ENCODE data around the gene MED4.

Gene MED4

DNA sequence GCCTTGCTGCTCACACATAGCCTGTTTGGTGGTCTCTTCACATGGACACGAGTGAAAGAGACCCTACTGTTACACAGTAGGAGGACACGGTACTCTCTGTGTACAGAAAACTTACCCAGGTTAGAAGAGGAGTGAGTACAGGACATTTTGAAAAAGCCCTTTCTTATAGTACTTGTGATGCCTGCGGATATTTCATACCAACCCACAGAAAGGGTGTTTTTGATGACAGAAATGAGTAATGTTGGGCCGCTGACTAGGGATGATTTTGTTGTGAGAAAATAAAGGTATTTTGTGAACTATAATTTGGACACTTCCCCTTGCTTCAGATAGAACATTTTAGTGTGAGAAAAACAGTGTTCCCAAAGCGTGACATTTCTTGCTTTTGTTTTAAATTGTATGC is 39.2 kb downstream of the MED4 start:
- TF ChIP-seq, protein P1, sequence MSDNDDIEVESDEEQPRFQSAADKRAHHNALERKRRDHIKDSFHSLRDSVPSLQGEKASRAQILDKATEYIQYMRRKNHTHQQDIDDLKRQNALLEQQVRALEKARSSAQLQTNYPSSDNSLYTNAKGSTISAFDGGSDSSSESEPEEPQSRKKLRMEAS (IDR thresholded peaks at IDR 0.05; ENCODE audit: low read depth, low read length): no peak
- TF ChIP-seq MYC (IDR thresholded peaks at IDR 0.05; ENCODE audit: low read depth, low read length): no peak
- TF ChIP-seq, protein P2, sequence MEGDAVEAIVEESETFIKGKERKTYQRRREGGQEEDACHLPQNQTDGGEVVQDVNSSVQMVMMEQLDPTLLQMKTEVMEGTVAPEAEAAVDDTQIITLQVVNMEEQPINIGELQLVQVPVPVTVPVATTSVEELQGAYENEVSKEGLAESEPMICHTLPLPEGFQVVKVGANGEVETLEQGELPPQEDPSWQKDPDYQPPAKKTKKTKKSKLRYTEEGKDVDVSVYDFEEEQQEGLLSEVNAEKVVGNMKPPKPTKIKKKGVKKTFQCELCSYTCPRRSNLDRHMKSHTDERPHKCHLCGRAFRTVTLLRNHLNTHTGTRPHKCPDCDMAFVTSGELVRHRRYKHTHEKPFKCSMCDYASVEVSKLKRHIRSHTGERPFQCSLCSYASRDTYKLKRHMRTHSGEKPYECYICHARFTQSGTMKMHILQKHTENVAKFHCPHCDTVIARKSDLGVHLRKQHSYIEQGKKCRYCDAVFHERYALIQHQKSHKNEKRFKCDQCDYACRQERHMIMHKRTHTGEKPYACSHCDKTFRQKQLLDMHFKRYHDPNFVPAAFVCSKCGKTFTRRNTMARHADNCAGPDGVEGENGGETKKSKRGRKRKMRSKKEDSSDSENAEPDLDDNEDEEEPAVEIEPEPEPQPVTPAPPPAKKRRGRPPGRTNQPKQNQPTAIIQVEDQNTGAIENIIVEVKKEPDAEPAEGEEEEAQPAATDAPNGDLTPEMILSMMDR (IDR thresholded peaks at IDR 0.05; ENCODE audit: low read depth, low read length): no peak
- TF ChIP-seq POLR2A (IDR thresholded peaks at IDR 0.05; ENCODE audit: extremely low read depth, insufficient read length): no peak
- no peak overlapping the region for H3K4me3 ChIP-seq (ENCODE audit: low read depth, low read length)
- DNase-seq (ENCODE audit: low read depth): no peak

DNA sequence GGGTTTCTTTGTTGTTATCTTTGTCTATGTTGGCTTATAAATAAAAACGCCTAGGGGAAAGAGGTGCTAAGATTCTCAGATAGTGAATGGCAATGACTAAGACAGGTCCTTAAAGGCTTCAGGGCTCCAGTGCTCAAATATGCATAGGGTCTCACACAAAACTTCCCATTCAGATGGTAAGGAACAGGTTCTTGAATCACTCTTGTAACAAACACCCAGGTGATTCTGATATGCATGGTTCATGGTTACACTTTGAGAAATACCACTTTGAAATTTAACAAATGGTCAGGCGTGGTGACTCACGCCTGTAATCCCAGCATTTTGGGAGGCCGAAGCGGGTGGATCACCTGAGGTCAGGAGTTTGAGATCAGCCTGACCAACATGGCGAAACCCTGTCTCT is 40.3 kb downstream of the MED4 start:
- DNase-seq (ENCODE audit: low read depth): no peak
- no peak overlapping the region for H3K4me3 ChIP-seq (ENCODE audit: low read depth, low read length)
- TF ChIP-seq POLR2A (IDR thresholded peaks at IDR 0.05; ENCODE audit: extremely low read depth, insufficient read length) (no peak), MYC (IDR thresholded peaks at IDR 0.05; ENCODE audit: low read depth, low read length) (no peak)

DNA sequence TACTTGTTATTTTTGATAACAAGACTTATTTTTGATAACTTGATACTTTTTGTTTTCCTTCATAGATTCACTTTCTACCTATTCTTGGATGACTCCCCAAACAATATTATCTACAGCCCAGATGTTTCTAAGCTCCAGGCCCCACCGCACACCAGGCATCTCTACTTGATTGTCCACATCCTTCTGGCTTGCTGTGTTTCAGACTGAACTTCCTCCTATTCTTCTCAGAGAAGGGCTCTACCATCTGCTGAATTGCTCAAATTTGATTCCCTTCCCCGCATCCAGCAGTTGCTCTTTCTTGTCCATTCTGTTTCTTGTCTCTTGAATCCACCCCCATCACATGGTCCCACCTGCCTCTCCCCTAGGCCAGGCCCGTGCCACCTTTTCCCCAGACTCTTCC is 44.4 kb downstream of the MED4 start:
- no peak overlapping the region for H3K4me3 ChIP-seq (ENCODE audit: low read depth, low read length)
- TF ChIP-seq MYC (IDR thresholded peaks at IDR 0.05; ENCODE audit: low read depth, low read length): no peak
- no peak for DNase-seq (ENCODE audit: low read depth)

- H3K4me3 ChIP-seq (ENCODE audit: low read depth, low read length): no peak overlapping the region
- DNase-seq (ENCODE audit: low read depth): no peak
- TF ChIP-seq, protein P1 (IDR thresholded peaks at IDR 0.05; ENCODE audit: low read depth, low read length): no peak
- no peak for TF ChIP-seq POLR2A (IDR thresholded peaks at IDR 0.05; ENCODE audit: extremely low read depth, insufficient read length)
- no peak for TF ChIP-seq MYC (IDR thresholded peaks at IDR 0.05; ENCODE audit: low read depth, low read length)
- TF ChIP-seq, protein P2 (IDR thresholded peaks at IDR 0.05; ENCODE audit: low read depth, low read length): no peak
These were observed 51.0 kb downstream of the MED4 start for GRCh38 chr13:48043789-48044503.

- TF ChIP-seq, protein P2 (IDR thresholded peaks at IDR 0.05; ENCODE audit: low read depth, low read length): no peak
- TF ChIP-seq, protein P1 (IDR thresholded peaks at IDR 0.05; ENCODE audit: low read depth, low read length): no peak
- TF ChIP-seq POLR2A (IDR thresholded peaks at IDR 0.05; ENCODE audit: extremely low read depth, insufficient read length) (no peak), MYC (IDR thresholded peaks at IDR 0.05; ENCODE audit: low read depth, low read length) (no peak)
- DNase-seq (ENCODE audit: low read depth): no peak
- no peak overlapping the region for H3K4me3 ChIP-seq (ENCODE audit: low read depth, low read length)
These were observed 52.0 kb downstream of the MED4 start for GRCh38 chr13:48042894-48043293.

- no peak overlapping the region for H3K4me3 ChIP-seq (ENCODE audit: low read depth, low read length)
- no peak for DNase-seq (ENCODE audit: low read depth)
- TF ChIP-seq MYC (IDR thresholded peaks at IDR 0.05; ENCODE audit: low read depth, low read length): no peak
- TF ChIP-seq POLR2A (IDR thresholded peaks at IDR 0.05; ENCODE audit: extremely low read depth, insufficient read length): no peak
- TF ChIP-seq, protein P1 (IDR thresholded peaks at IDR 0.05; ENCODE audit: low read depth, low read length): no peak
- TF ChIP-seq, protein P2 (IDR thresholded peaks at IDR 0.05; ENCODE audit: low read depth, low read length): no peak
These were observed 54.0 kb downstream of the MED4 start for GRCh38 chr13:48040896-48041295.

DNA sequence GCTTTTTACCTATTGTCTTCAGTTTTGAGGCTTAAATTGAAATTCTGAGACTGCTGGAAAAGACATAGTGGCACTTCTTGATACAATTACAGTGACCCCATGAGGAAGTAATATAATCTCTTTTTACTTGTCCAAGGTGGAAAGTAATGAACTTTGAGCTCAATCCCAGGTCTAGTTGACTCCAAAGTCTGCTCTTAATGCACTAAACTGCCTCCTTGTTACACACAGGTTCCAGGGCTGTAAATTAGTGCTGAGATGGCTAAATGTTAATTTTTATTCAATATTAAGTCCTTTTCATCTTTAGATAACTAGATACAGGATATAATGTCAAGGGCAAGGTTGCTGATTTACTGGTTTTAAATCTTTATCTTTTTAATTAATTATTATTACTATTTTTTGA is 54.9 kb downstream of the MED4 start:
- no peak overlapping the region for H3K4me3 ChIP-seq (ENCODE audit: low read depth, low read length)
- no peak for DNase-seq (ENCODE audit: low read depth)
- TF ChIP-seq MYC (IDR thresholded peaks at IDR 0.05; ENCODE audit: low read depth, low read length) (no peak), POLR2A (IDR thresholded peaks at IDR 0.05; ENCODE audit: extremely low read depth, insufficient read length) (no peak)
- TF ChIP-seq, protein P2 (IDR thresholded peaks at IDR 0.05; ENCODE audit: low read depth, low read length): no peak
- TF ChIP-seq, protein P1 (IDR thresholded peaks at IDR 0.05; ENCODE audit: low read depth, low read length): no peak

Measured in NB4 (cell line).